Common myeloid progenitor, CD34-positive (primary cell): ENCODE measurements around the gene NEO1.
A peak's percentile ranks its signal among the peaks of the same experiment; 100 is the strongest.

Source experiments
- CTCF ChIA-PET: fragments of 350-600 bp; sonication (Branson Sonifier 250); formaldehyde crosslinking; loops from one replicate; lab custom pipeline; 2021; ENCODE audit warnings: antibody characterized with exemption; lab: Charles Lee
- POLR2A ChIA-PET: fragments of 350-600 bp; sonication (Branson Sonifier 250); formaldehyde crosslinking; loops from one replicate; lab custom pipeline; 2021; ENCODE audit warnings: antibody characterized with exemption; lab: Charles Lee
- DNase-seq, 3 donors: peaks; one replicate each; pipeline versions ENCODE4 v3.0.0 to v3.0.0-alpha.2; 2013
- H3K27ac ChIP-seq, 2 experiments: 1 replicate in 1 of 2; 2 replicates in 1 of 2; pipeline ENCODE4 v1.7.0; 2013; ENCODE audit warnings: inconsistent platforms in 2 of 2, low read length in 2 of 2, mild to moderate bottlenecking in 2 of 2, low read depth in 1 of 2, moderate library complexity in 1 of 2; ENCODE audit not compliant: severe bottlenecking in 2 of 2, insufficient read depth in 1 of 2, poor library complexity in 1 of 2
- H3K27me3 ChIP-seq, 5 experiments: replicated peaks in 2 of 5; 1 replicate in 3 of 5; 2 replicates in 2 of 5; pipeline versions ENCODE4 v1.6.1 to v1.7.0; 2013; ENCODE audit warnings: low read length in 4 of 5, mild to moderate bottlenecking in 2 of 5, moderate library complexity in 2 of 5, inconsistent platforms in 1 of 5; ENCODE audit not compliant: insufficient read depth in 5 of 5, control insufficient read depth in 4 of 5
- H3K36me3 ChIP-seq, 4 experiments: 1 replicate in 2 of 4; 2 replicates in 2 of 4; pipeline versions ENCODE4 v1.6.1 to v1.7.0; 2013; ENCODE audit warnings: low read length in 3 of 4, control low read depth in 1 of 4, mild to moderate bottlenecking in 1 of 4; ENCODE audit not compliant: control insufficient read depth in 4 of 4, insufficient read depth in 4 of 4
- H3K4me1 ChIP-seq, 4 experiments: 1 replicate in 3 of 4; 2 replicates in 1 of 4; pipeline versions ENCODE4 v1.6.1 to v1.7.1; 2013; ENCODE audit warnings: low read length in 3 of 4, mild to moderate bottlenecking in 3 of 4, control low read depth in 1 of 4, inconsistent platforms in 1 of 4, moderate library complexity in 1 of 4; ENCODE audit not compliant: control insufficient read depth in 4 of 4, insufficient read depth in 4 of 4; ENCODE audit errors: control extremely low read depth in 1 of 4
- H3K4me3 ChIP-seq, 7 experiments: 1 replicate in 4 of 7; 2 replicates in 3 of 7; pipeline versions ENCODE4 v1.5.1 to v1.7.0; 2013; ENCODE audit warnings: mild to moderate bottlenecking in 7 of 7, low read length in 6 of 7, moderate library complexity in 6 of 7, inconsistent platforms in 2 of 7, low read depth in 2 of 7, control low read depth in 1 of 7; ENCODE audit not compliant: insufficient read depth in 4 of 7, control insufficient read depth in 1 of 7; ENCODE audit errors: extremely low read depth in 1 of 7
- H3K9me3 ChIP-seq, 5 experiments: 1 replicate in 4 of 5; 2 replicates in 1 of 5; pipeline versions ENCODE4 v1.6.1 to v1.7.1; 2013; ENCODE audit warnings: low read length in 4 of 5, mild to moderate bottlenecking in 2 of 5, inconsistent platforms in 1 of 5, low read depth in 1 of 5, moderate library complexity in 1 of 5; ENCODE audit not compliant: control insufficient read depth in 4 of 5, insufficient read depth in 2 of 5; ENCODE audit errors: control extremely low read depth in 1 of 5
- WGBS: methylation state at CpG from one replicate; pipeline ENCODE4 v1.1.5; 2013; ENCODE audit not compliant: insufficient coverage; 5-methylcytosine and 5-hydroxymethylcytosine counted together

NEO1 gene

GRCh38 chr15:73308305-73308704, 256.0 kb downstream of the NEO1 start:
- ChIA-PET POLR2A (no interaction called here), CTCF (interaction anchor here (0.6 to 2.0 kb wide), 3 partner anchors 10 to 27 kb away, joined by 3 to 4 read pairs (median 3); no protein-coding TSS in a partner anchor)
- WGBS, result 98% methylated on average over 8 of the region's 8 CpGs
- H3K36me3 ChIP-seq, result no peaks in the 10 kb centered on the region
- no peak overlapping the region for H3K27ac ChIP-seq
- H3K4me3 ChIP-seq, result no peak overlapping the region
- peaks cover 2 to 12% (median 10%) of the 10 kb centered on the region in 4 experiments for H3K4me1 ChIP-seq
- peaks cover 0 to 10% (median 7%) of the 10 kb centered on the region in 5 experiments for H3K27me3 ChIP-seq
- H3K9me3 ChIP-seq, result no peaks in the 10 kb centered on the region
- DNase-seq, result no peak

GRCh38 chr15:73313861-73314260, 261.6 kb downstream of the NEO1 start:
- H3K4me1 ChIP-seq, result no peaks in the 10 kb centered on the region
- H3K9me3 ChIP-seq, result no peaks in the 10 kb centered on the region
- no peak overlapping the region for H3K4me3 ChIP-seq
- H3K36me3 ChIP-seq, result no peaks in the 10 kb centered on the region
- peaks cover 0 to 23% (median 12%) of the 10 kb centered on the region in 5 experiments for H3K27me3 ChIP-seq
- H3K27ac ChIP-seq, result no peak overlapping the region
- no peak for DNase-seq
- ChIA-PET CTCF (no interaction called here), POLR2A (no interaction called here)
- no CpG with 5 or more reads among the region's 2 CpGs for WGBS

GRCh38 chr15:73317651-73318462, 265.6 kb downstream of the NEO1 start:
- 84% methylated on average over 15 of the region's 16 CpGs for WGBS
- no peak overlapping the region for H3K27ac ChIP-seq
- no peaks in the 10 kb centered on the region for H3K4me1 ChIP-seq
- H3K4me3 ChIP-seq, result no peak overlapping the region
- ChIA-PET POLR2A (no interaction called here), CTCF (interaction anchor here (1.3 kb wide), 1 partner anchor 10 kb away, joined by 3 read pairs; no protein-coding TSS in a partner anchor)
- no peaks in the 10 kb centered on the region for H3K36me3 ChIP-seq
- peaks cover 0 to 40% (median 10%) of the 10 kb centered on the region in 5 experiments for H3K27me3 ChIP-seq
- no peak for DNase-seq
- H3K9me3 ChIP-seq, result no peaks in the 10 kb centered on the region

- no peaks in the 10 kb centered on the region for H3K36me3 ChIP-seq
- H3K27ac ChIP-seq, result no peak overlapping the region
- DNase-seq, result peak in 2 of 3 donors; percentile 15 to 35
- WGBS, result 20% methylated on average over 33 of the region's 42 CpGs
- POLR2A ChIA-PET, result no interaction called here
- H3K9me3 ChIP-seq, result no peaks in the 10 kb centered on the region
- CTCF ChIA-PET, result interaction anchor here (1.3 kb wide), 1 partner anchor 11 kb away, joined by 3 read pairs; no protein-coding TSS in a partner anchor
- H3K27me3 ChIP-seq, result peaks cover 0 to 40% (median 10%) of the 10 kb centered on the region in 5 experiments
- H3K4me1 ChIP-seq, result no peaks in the 10 kb centered on the region
- H3K4me3 ChIP-seq, result no peak overlapping the region
Measured at GRCh38 chr15:73318463-73319351, 266.4 kb downstream of the NEO1 start.

GRCh38 chr15:73319460-73320245, 267.4 kb downstream of the NEO1 start:
- Histone ChIP-seq H3K4me1 (no peaks in the 10 kb centered on the region), H3K4me3 (no peak overlapping the region), H3K36me3 (no peaks in the 10 kb centered on the region), H3K9me3 (no peaks in the 10 kb centered on the region), H3K27ac (no peak overlapping the region), H3K27me3 (peaks cover 0 to 42% (median 10%) of the 10 kb centered on the region in 5 experiments)
- ChIA-PET CTCF (no interaction called here), POLR2A (no interaction called here)
- no peak for DNase-seq
- WGBS, result 76% methylated on average over 4 of the region's 8 CpGs

- Histone ChIP-seq H3K9me3 (no peaks in the 10 kb centered on the region), H3K4me3 (no peak overlapping the region), H3K4me1 (no peaks in the 10 kb centered on the region), H3K36me3 (no peaks in the 10 kb centered on the region), H3K27me3 (peaks cover 0 to 52% (median 10%) of the 10 kb centered on the region in 5 experiments), H3K27ac (no peak overlapping the region)
- ChIA-PET CTCF (no interaction called here), POLR2A (no interaction called here)
- 93% methylated on average over 2 of the region's 3 CpGs for WGBS
- DNase-seq, result no peak
Measured at GRCh38 chr15:73320619-73321180, 268.4 kb downstream of the NEO1 start.
